Loucy (cell line): Measurements from ENCODE around the gene DAGLA.

ENCODE experiments used
- CTCF ChIP-seq: fragments of 200-600 bp; sonication (generic); conservative IDR thresholded peaks from 2 replicates; pipeline ENCODE4 v1.5.1; 2014; ENCODE audit warnings: mild to moderate bottlenecking, antibody characterized with exemption, low read length
- EZH2phosphoT487 ChIP-seq: fragments of 200-600 bp; IDR thresholded peaks from 2 replicates; pipeline ENCODE4 v1.6.1; 2018; ENCODE audit warnings: antibody characterized with exemption, mild to moderate bottlenecking, moderate library complexity, borderline replicate concordance

GRCh38 chr11:61704838-61705237 lies 24.6 kb downstream of the DAGLA start:
- TF ChIP-seq CTCF: no peak
- TF ChIP-seq EZH2phosphoT487: no peak
